LNCaP clone FGC (cell line): ENCODE results near the gene SPAG6.
"Not testable (repeated sequence)": the region's sequence is repeated elsewhere in the genome, so short reads cannot be mapped to it uniquely, and the experiment has no call there.

Experiments used
- DNase-seq: peaks from one replicate; pipeline ENCODE4 v3.0.0-alpha.2; 2011; ENCODE audit warnings: low read depth
- H3K4me3 ChIP-seq: 2 replicates; pipeline ENCODE4 v1.5.1; 2011; ENCODE audit warnings: mild to moderate bottlenecking, low read depth, low read length, control low read depth
- CTCF ChIP-seq: IDR thresholded peaks from 2 replicates; pipeline ENCODE4 v1.5.1; 2012; ENCODE audit warnings: mild to moderate bottlenecking; ENCODE audit not compliant: control insufficient read depth, insufficient read depth; ENCODE audit errors: extremely low read depth

Gene SPAG6

GRCh38 chr10:22391600-22391999, 46.3 kb downstream of the SPAG6 start:
- TF ChIP-seq CTCF = no peak
- no peak for DNase-seq
- H3K4me3 ChIP-seq = no peak overlapping the region

GRCh38 chr10:22396195-22396594, 50.9 kb downstream of the SPAG6 start:
- not testable (repeated sequence) for DNase-seq

GRCh38 chr10:22406916-22407315, 61.6 kb downstream of the SPAG6 start:
- not testable (repeated sequence) for DNase-seq, H3K4me3 ChIP-seq

More at GRCh38 chr10:22396195-22396594, 50.9 kb downstream of the SPAG6 start:
- H3K4me3 ChIP-seq = not testable (repeated sequence)

GRCh38 chr10:22410394-22410793, 65.1 kb downstream of the SPAG6 start:
- no peak for TF ChIP-seq CTCF
- DNase-seq = no peak
- H3K4me3 ChIP-seq = no peak overlapping the region

GRCh38 chr10:22410846-22411245, 65.5 kb downstream of the SPAG6 start:
- DNase-seq = no peak
- no peak for TF ChIP-seq CTCF
- H3K4me3 ChIP-seq = no peak overlapping the region

GRCh38 chr10:22414146-22414545, 68.8 kb downstream of the SPAG6 start:
- DNase-seq = no peak
- no peak for TF ChIP-seq CTCF
- no peak overlapping the region for H3K4me3 ChIP-seq

- TF ChIP-seq CTCF = no peak
- no peak overlapping the region for H3K4me3 ChIP-seq
- DNase-seq = no peak
Observed at GRCh38 chr10:22415072-22415471, 69.8 kb downstream of the SPAG6 start.

GRCh38 chr10:22417736-22418268, 72.5 kb downstream of the SPAG6 start:
- TF ChIP-seq CTCF = no peak

More at GRCh38 chr10:22417736-22418268, 72.5 kb downstream of the SPAG6 start:
- no peak overlapping the region for H3K4me3 ChIP-seq
- DNase-seq = no peak
